ENCODE measurements around the gene CCDC182.

Gene CCDC182

GRCh38 chr17:57704448-57704847 is 40.7 kb downstream of the CCDC182 start:
- H3K4me3 ChIP-seq (ENCODE audit: low read depth, low read length): no peak overlapping the region
- TF ChIP-seq CTCF (IDR thresholded peaks at IDR 0.05; ENCODE audit: insufficient read depth, low read length, missing control alignments): no peak
- DNase-seq (ENCODE audit: low read depth, low spot score): no peak
- POLR2A ChIA-PET: no interaction called here
- CTCF ChIA-PET: interaction anchor here (1.8 kb wide), 1 partner anchor 32 kb away, joined by 4 read pairs; no protein-coding TSS in a partner anchor

- CTCF ChIA-PET: no interaction called here
- no peak overlapping the region for H3K4me3 ChIP-seq (ENCODE audit: low read depth, low read length)
- no peak for DNase-seq (ENCODE audit: low read depth, low spot score)
- no peak for TF ChIP-seq CTCF (IDR thresholded peaks at IDR 0.05; ENCODE audit: insufficient read depth, low read length, missing control alignments)
- POLR2A ChIA-PET: no interaction called here
Observed at GRCh38 chr17:57703273-57703672, 41.8 kb downstream of the CCDC182 start.

- H3K4me3 ChIP-seq (ENCODE audit: low read depth, low read length): no peak overlapping the region
- CTCF ChIA-PET: no interaction called here
- no peak for DNase-seq (ENCODE audit: low read depth, low spot score)
- POLR2A ChIA-PET: no interaction called here
- no peak for TF ChIP-seq CTCF (IDR thresholded peaks at IDR 0.05; ENCODE audit: insufficient read depth, low read length, missing control alignments)
Observed at GRCh38 chr17:57701124-57701523, 44.0 kb downstream of the CCDC182 start.

GRCh38 chr17:57699751-57700219 is 45.3 kb downstream of the CCDC182 start:
- CTCF ChIA-PET: interaction anchor here (1.5 kb wide), 1 partner anchor 102 kb away, joined by 4 read pairs; no protein-coding TSS in a partner anchor
- no peak for DNase-seq (ENCODE audit: low read depth, low spot score)
- TF ChIP-seq CTCF (IDR thresholded peaks at IDR 0.05; ENCODE audit: insufficient read depth, low read length, missing control alignments): no peak
- POLR2A ChIA-PET: interaction anchor here (0.6 kb wide), 1 partner anchor 52 kb away, joined by 3 read pairs; no protein-coding TSS in a partner anchor
- H3K4me3 ChIP-seq (ENCODE audit: low read depth, low read length): no peak overlapping the region

DNA sequence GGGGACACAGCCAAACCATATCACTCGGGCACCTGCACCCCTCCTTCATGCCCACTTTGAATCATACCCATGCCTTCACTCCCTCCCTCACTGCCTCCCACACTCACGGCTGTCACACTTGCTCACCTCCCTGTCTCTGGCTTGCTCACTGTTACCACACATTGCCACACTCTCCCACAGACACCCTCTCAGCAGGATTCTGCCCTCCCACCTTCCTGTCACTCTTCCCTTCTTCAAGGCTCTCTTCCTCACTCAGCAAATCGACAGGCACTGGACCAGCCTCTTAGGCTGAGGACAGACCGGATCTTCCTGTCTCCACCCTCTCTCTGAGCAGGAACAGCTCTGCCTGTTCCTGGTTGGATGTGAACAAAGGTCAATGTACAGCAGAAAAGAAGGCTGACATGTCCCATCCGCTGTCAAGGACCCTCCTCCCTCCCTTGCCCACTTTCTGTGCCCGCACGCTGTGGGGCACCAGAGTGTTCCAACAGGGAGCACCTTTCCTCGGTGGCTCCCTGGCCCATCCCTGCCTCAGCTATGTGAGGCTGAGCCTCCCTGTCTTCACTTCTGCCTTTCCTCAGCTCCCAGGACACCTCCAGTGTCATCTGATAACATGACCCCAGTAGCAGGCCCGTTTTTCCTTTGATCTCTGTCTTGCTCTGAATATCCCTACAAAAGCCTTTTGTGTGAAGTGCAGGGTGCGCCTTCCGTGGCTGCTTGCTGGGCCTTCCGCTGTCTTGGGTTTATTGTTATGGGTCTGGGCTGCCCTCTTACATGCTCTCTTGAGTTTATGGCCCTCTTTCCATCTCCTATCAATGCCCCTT is 47.0 kb downstream of the CCDC182 start:
- DNase-seq (ENCODE audit: low read depth, low spot score): no peak
- ChIA-PET POLR2A (no interaction called here), CTCF (no interaction called here)
- no peak for TF ChIP-seq CTCF (IDR thresholded peaks at IDR 0.05; ENCODE audit: insufficient read depth, low read length, missing control alignments)
- no peak overlapping the region for H3K4me3 ChIP-seq (ENCODE audit: low read depth, low read length)

- H3K4me3 ChIP-seq (ENCODE audit: low read depth, low read length): no peak overlapping the region
- ChIA-PET CTCF (no interaction called here), POLR2A (no interaction called here)
- no peak for DNase-seq (ENCODE audit: low read depth, low spot score)
- TF ChIP-seq CTCF (IDR thresholded peaks at IDR 0.05; ENCODE audit: insufficient read depth, low read length, missing control alignments): no peak
Observed at GRCh38 chr17:57697197-57697596, 47.9 kb downstream of the CCDC182 start.

All from AG04449 (cell line).